ENCODE data around the gene RAP1GAP. TPM values are rescaled to one million over a fixed set of nuclear protein-coding genes. Genes with fewer than 3 reads are reported as not detected.

RAP1GAP gene
- total RNA-seq, 4 donors from 2014 or later = 0.36 to 0.74 (median 0.38) TPM; not detected in 1

DNA sequence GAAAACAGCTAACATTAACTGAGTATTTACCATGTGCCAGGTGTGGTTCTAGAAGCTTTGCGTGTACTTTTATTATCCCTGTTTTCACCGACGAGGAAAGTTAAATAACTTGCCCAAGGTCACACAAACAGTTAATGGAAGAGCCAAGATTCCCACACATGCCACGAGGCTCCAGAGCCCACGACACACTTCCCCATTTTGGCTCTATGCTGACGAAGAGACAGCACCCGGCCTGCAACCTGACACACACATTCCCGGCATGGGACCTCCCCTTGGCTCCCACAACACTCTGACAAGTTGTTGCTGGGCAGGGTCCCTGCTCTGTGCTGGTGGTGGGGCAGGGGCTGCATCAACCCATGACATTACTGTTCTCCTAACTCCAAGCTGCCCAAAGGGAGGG lies 52.8 kb downstream of the RAP1GAP start:
- ATAC-seq (ENCODE audit: low FRiP score) (no peak), DNase-seq (ENCODE audit: low spot score) (no peak)
- no peak for TF ChIP-seq CTCF (IDR thresholded peaks at IDR 0.05)

- ATAC-seq (ENCODE audit: low FRiP score) (no peak), DNase-seq (ENCODE audit: low spot score) (no peak)
- TF ChIP-seq CTCF (IDR thresholded peaks at IDR 0.05) = no peak
These were observed 54.6 kb downstream of the RAP1GAP start for GRCh38 chr1:21614419-21615115.

DNA sequence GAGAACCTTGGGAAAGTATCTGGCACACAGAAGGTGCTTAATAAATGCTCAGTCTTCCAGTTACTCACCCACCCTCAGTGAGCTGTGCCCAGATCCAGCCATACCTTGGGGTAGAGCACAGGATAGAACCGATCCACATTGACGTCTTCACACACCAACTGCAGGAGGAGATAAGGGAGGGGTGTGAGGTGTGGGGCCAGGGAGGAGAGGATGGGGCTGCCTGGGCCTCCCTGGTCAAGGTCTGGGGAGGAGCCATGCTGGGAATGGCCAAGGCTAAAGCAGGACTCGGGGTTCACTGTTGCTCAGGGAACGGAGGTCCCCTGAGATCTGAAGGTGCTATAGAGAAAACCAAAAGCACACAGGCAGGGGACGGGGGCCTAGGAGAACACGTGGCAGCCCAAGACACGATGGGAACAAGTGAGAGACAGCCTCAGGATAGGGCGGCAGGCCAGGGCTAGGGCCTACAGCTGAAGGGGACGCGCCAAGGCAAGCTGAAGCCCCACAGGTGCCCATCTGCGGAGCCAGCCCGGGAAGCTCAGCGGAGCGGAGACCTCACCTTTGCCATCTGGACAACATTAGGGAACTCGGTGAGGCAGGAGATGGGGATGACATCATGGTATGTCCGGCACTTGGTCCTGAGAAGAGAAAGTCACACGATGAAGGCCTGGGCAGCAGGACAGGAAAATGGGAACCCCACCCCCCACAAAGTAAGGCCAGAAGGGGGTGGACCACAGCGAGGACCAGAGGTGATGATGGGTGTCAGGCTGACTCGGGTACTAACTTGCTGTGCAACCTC lies 55.9 kb downstream of the RAP1GAP start:
- DNase-seq (ENCODE audit: low spot score) (no peak), ATAC-seq (ENCODE audit: low FRiP score) (no peak)
- no peak for TF ChIP-seq CTCF (IDR thresholded peaks at IDR 0.05)

GRCh38 chr1:21612057-21612456 lies 57.1 kb downstream of the RAP1GAP start:
- DNase-seq (ENCODE audit: low spot score) (no peak), ATAC-seq (ENCODE audit: low FRiP score) (no peak)
- TF ChIP-seq CTCF (IDR thresholded peaks at IDR 0.05) = no peak

DNA sequence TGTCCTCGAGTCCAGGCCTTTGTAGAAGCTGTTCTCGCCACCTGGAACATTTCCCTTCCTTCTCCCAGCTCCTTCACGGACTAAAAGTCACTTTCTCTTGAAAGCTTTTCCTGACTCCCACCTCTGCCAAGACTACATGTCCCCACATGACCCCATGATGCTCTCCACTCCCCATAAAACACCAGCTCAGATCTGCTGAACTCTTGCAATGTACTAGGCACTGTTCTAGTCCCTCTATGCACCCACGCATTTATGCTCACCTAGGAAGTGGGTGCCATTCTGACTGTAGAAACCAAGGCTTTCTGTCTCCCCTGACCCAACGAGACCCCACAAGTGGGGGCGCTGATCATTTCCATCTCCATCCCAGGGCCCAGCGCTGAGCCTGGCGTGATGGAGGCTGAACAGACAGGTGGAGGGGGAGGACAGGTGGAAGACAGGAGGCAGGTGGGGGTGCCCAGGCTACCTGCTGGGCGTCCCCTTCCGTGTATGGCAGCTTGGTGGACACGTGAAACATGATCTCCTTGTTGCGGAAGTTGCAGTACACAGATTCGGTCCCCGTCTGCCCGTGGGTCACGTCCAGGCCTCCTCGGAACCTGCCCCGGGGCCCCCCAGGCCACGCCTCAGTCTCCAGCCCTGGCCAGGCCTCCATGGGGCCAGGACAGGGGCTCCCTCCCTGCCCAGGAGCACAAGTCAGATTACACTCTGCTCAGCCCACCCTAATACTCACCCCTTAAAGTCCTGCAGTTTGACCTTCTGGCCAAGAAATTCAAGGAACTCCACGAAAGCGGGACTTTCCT lies 58.0 kb downstream of the RAP1GAP start:
- DNase-seq (ENCODE audit: low spot score) (no peak), ATAC-seq (ENCODE audit: low FRiP score) (no peak)
- no peak for TF ChIP-seq CTCF (IDR thresholded peaks at IDR 0.05)

- no peak for DNase-seq (ENCODE audit: low spot score)
- no peak for TF ChIP-seq CTCF (IDR thresholded peaks at IDR 0.05)
- no peak for ATAC-seq (ENCODE audit: low FRiP score)
These were observed 59.1 kb downstream of the RAP1GAP start for GRCh38 chr1:21610027-21610426.

All from omental fat pad (tissue), 4 donors.